Cortex of kidney (tissue), 1 donor: Measurements from ENCODE around the gene STIP1.

ENCODE experiments used
- DNase-seq: peaks from one replicate; lab custom pipeline; 2025; lab: John Stamatoyannopoulos, UW

The STIP1 gene

DNA sequence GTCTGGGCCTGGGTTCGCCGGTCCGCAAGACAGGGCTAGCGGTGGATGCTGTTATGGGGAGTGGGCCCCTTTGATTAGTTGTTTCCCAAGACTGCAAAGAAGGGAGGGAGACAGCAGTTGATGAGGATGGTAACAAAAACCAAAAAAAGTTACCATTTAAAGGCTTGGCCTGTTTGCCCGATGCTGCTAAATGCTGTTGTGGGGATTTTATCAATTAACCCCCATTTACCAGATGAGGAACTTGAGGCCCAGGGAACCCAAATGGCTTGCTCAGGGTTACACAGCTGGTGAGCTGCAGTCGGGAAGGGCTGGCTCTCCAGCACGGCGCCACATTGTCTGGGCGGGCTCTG lies 36.7 kb downstream of the STIP1 start:
- DNase-seq: no peak

GRCh38 chr11:64223001-64223651 lies 37.2 kb downstream of the STIP1 start:
- no peak for DNase-seq

DNA sequence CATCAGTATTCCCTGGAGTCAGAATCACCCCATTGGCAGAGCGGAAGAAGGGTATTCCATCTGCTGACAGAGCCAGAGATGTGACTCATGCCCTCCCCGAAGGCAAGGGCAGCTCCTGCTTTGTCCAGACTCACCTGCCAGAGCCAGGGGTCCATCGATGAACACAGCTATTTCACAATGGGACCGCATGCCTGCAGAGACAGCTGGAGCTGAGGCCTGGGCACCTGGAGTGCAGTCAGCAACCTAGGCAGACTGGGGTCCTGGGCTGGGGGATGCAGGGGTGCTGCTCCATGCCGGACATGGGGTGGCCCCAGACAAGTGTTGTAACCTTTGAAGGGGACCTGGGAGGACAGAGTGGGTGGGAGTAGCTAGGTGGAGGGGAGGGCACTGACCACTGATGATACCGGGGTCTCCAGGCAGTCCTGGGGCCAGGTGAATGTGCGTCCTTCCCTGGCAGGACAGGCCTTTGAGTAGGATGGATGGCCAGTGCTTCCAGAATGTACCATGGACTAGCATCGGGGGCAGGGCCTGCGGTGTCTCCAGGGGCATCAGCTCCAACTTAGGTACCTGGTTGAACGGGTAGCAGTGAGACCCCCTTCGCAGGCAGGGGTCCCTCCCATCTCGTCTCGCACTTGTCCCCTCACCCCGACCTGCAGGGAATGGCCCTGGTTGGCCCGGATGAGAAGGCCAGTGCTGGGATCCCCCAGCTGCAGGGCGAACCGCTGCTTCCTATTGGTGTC lies 38.4 kb downstream of the STIP1 start:
- no peak for DNase-seq

GRCh38 chr11:64224891-64225607 lies 39.1 kb downstream of the STIP1 start:
- no peak for DNase-seq

GRCh38 chr11:64225608-64226506 lies 39.9 kb downstream of the STIP1 start, which contains the start of the genes NUDT22 and TRPT1:
Gene NUDT22, plus strand, starts transcription at chr11:64226274. Its CDS starts 379 bp downstream, at chr11:64226653.
Gene TRPT1, minus strand, starts transcription at chr11:64226186. Its CDS starts 326 bp downstream, at chr11:64225860.
- no peak for DNase-seq

DNA sequence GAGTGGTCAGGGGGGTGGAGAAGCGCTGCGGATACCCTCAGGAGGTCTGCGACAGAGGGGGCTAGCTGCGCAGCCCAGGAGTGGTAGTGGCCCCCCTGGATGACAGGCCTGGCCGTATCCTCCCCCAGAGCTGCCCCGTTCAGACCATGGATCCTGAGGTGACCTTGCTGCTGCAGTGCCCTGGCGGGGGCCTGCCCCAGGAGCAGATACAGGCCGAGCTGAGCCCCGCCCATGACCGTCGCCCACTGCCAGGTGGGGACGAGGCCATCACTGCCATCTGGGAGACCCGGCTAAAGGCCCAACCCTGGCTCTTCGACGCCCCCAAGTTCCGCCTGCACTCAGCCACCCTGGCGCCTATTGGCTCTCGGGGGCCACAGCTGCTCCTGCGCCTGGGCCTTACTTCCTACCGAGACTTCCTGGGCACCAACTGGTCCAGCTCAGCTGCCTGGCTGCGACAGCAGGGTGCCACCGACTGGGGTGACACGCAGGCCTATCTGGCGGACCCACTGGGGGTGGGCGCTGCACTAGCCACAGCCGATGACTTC lies 40.6 kb downstream of the STIP1 start:
- no peak for DNase-seq

- DNase-seq: no peak
Measured at GRCh38 chr11:64227405-64227956, 41.5 kb downstream of the STIP1 start.

GRCh38 chr11:64229090-64229743 lies 43.2 kb downstream of the STIP1 start:
- no peak for DNase-seq

GRCh38 chr11:64229744-64230170 lies 43.8 kb downstream of the STIP1 start:
- no peak for DNase-seq

GRCh38 chr11:64230171-64230984 lies 44.4 kb downstream of the STIP1 start, which contains the start of gene DNAJC4:
Gene DNAJC4, plus strand, starts transcription at chr11:64230548. Its CDS starts 307 bp downstream, at chr11:64230855.
- no peak for DNase-seq

DNA sequence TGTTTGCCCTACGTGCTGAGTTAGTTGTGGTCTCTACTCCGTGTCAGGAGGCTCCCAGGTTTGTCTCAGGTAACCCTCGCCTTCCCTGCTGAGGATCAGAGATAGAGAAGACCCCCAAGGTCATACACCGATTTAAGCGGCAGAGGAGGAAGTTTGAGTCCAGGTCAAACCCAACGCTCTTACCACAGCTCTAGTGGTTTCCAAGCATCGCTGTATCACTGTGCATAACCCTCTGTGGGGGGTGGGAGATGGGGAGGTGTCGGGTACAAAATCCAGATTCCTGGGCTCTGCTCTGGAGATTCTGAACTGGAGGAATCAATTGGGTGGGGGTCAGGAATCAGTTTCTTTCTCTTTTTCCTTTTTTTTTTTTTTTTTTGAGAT lies 45.0 kb downstream of the STIP1 start:
- no peak for DNase-seq

GRCh38 chr11:64231546-64231945 lies 45.6 kb downstream of the STIP1 start:
- no peak for DNase-seq

DNA sequence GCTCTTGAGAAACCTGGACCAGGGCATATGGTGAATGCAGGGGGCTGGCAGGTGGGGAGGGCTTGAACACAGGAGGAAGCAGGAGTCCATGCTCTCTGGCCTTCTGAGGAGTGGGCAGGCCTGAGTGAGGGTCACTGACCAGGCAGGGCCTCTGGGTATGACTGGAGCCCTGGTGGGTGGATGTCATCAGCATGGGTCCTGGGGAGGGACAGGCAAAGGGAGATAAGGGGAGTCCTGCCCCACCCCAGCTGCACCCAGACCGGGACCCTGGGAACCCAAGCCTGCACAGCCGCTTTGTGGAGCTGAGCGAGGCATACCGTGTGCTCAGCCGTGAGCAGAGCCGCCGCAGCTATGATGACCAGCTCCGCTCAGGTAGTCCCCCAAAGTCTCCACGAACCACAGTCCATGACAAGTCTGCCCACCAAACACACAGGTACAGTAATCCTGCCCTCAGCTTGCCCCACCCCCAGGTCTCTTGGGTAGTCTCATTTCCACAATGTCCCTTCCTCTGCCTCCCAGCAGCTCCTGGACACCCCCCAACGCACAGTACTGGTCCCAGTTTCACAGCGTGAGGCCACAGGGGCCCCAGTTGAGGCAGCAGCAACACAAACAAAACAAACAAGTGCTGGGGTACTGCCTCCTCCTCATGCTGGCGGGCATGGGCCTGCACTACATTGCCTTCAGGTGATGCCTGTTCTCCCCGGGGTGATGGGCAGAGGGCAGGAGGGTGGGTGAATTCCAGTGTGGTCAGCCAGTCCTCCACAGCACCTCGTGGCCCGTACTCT lies 46.4 kb downstream of the STIP1 start:
- DNase-seq: no peak

GRCh38 chr11:64232967-64233315 lies 47.0 kb downstream of the STIP1 start:
- no peak for DNase-seq

DNA sequence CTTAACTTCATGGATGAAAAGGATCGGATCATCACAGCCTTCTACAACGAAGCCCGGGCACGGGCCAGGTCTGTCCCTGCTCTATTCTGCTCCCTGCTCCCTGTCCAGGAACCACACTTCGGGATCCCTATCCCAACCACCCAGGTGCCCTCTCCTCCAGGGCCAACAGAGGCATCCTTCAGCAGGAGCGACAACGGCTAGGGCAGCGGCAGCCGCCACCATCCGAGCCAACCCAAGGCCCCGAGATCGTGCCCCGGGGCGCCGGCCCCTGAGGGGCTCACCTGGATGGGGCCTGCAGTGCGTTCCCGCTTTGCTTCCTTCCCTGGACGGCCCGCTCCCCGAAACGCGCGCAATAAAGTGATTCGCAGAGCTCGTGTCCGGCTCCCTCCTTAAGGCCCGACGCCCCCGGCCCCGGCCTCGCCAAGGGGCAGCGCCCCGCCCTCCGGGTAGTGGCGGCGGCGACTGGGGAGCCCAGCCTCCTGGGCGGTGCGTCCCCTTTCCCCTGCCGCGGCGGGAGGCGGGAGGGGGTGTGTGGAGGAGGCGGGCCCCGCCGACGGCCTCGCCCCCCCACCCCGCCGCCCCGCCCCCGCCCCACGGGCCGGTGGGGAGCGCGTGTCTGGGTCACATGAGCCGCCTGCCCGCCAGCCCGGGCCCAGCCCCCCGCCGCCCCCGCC lies 48.1 kb downstream of the STIP1 start, which contains the start of gene VEGFB:
Gene VEGFB (plus strand): TSS at position 672 of the 674 bp plus-strand sequence. CDS start 250 bp downstream, outside the sequence.
- DNase-seq: no peak

DNA sequence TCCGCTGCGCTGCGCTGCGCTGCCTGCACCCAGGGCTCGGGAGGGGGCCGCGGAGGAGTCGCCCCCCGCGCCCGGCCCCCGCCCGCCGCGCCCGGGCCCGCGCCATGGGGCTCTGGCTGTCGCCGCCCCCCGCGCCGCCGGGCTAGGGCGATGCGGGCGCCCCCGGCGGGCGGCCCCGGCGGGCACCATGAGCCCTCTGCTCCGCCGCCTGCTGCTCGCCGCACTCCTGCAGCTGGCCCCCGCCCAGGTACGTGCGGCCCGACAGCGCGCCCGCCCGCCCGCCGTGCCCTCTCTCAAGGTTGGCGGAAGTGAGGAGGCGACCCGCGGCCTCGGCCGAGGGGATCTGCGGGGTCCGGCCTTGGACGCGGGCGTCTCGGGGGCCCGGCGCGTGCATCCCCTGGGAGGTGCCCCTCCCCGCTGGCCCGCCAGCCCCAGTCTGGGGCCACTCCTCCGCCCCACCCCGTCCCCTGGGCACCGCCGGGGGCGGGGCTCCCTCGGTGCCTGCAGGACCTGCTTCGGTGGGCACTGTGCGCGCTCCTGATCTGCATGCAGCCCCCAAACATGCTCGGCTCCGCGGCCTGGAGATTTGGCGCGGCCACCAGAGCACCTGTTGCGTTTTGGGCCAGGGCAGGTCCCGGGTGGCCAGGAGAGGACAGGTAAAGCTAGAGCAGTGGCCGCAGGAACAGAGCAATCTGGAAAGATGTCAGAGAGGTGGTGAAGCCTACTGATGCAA lies 48.8 kb downstream of the STIP1 start:
- DNase-seq: no peak

GRCh38 chr11:64235437-64236161 lies 49.6 kb downstream of the STIP1 start:
- DNase-seq: no peak
